ENCODE data around the gene XYLT2. TPM values are rescaled to one million over a fixed set of nuclear protein-coding genes. Genes with fewer than 3 reads are reported as not detected.
A peak's percentile ranks its signal among the peaks of the same experiment; 100 is the strongest.

Gene XYLT2
- total RNA-seq, 1 experiment from 2014 or later: 75.8 TPM

DNA sequence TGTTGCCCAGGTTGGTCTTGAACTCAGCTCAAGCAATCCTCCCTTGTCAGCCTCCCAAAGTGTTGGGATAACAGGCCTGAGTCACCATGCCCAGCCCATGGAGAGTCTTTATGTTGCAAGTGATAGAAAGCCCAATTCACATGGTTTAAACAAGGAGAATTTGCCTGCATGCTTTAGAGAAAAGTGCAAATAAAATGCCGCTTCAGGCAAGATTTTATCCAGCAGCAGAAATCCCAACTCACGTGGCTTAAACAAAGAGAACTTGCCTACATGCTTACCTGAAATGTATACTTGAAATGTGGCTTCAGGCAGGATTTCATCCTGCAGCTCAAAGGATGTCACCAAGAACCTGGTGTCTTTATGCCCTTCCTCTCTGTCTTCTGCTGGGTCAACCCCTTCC is 28.8 kb upstream of the XYLT2 start:
- POLR2A ChIA-PET: no interaction called here
- intact Hi-C loops (cut with micrococcal nuclease; ENCODE audit: unreplicated experiment): no loop called here

DNA sequence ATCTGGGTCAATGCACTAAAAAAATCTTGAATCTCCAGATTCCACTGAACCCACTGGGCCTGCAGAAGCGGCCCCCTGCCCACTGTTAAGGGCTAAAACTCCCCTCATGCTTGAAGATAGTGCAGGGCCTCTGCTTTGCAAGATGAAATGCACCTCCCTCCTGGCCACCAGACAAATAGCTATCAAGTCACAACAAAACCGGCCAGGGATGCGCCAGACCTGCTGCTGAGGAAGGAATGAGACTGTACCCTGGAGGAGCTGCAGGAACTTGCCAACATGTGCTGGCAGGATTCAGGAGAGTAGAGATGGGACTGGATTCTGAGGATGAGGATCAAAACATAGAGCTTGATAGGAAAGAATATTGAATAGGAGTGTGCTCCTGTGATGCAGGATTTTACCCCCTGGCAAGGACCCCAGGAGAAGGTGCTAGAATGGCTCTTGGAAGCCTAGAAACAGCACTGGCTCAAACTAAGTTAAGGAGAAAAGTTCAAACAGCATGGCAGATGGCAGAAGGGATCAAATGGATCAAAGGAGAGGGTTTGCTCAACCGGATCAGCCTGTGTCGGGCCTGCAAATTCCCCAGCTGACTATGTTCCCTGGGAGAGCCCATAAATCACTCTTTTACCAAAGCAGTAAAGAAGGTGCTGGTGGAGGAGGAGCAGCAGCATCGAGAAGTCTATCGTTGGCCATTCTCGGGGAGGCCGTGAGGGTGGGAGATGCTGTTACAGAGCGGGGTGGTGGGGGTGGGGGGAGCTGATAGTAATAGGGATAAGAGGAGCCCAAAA is 27.2 kb upstream of the XYLT2 start:
- no peaks in the 10 kb centered on the region for H3K9me3 Mint-ChIP-seq (ENCODE audit: unreplicated experiment)
- Histone ChIP-seq H3K4me3 (ENCODE audit: low read depth, low read length) (no peak overlapping the region), H3K9me3 (no peaks in the 10 kb centered on the region), H3K4me1 (peaks cover 17% of the 10 kb centered on the region), H3K36me3 (ENCODE audit: control insufficient read depth, insufficient read depth, low read length) (no peaks in the 10 kb centered on the region), H3K27me3 (replicated peaks; ENCODE audit: control insufficient read depth, insufficient read depth, low read length) (no peaks in the 10 kb centered on the region)
- peaks cover 4% of the 10 kb centered on the region for H3K27me3 Mint-ChIP-seq (ENCODE audit: insufficient read depth, unreplicated experiment)
- no peak overlapping the region for H3K27ac Mint-ChIP-seq (ENCODE audit: unreplicated experiment)
- CTCF ChIA-PET: interaction anchor here (0.6 to 1.2 kb wide), 5 partner anchors 32 to 163 kb away, joined by 3 to 5 read pairs (median 3); partner anchors contain the start of gene TMEM92
- intact Hi-C loops (cut with micrococcal nuclease; ENCODE audit: unreplicated experiment): no loop called here
- H3K4me1 Mint-ChIP-seq (ENCODE audit: low read depth, unreplicated experiment): no peaks in the 10 kb centered on the region
- H3K36me3 Mint-ChIP-seq (ENCODE audit: insufficient read depth, unreplicated experiment): no peaks in the 10 kb centered on the region
- POLR2A ChIA-PET: interaction anchor here (0.6 kb wide), 1 partner anchor 208 kb away, joined by 3 read pairs; no protein-coding TSS in a partner anchor
- TF ChIP-seq, protein P1, sequence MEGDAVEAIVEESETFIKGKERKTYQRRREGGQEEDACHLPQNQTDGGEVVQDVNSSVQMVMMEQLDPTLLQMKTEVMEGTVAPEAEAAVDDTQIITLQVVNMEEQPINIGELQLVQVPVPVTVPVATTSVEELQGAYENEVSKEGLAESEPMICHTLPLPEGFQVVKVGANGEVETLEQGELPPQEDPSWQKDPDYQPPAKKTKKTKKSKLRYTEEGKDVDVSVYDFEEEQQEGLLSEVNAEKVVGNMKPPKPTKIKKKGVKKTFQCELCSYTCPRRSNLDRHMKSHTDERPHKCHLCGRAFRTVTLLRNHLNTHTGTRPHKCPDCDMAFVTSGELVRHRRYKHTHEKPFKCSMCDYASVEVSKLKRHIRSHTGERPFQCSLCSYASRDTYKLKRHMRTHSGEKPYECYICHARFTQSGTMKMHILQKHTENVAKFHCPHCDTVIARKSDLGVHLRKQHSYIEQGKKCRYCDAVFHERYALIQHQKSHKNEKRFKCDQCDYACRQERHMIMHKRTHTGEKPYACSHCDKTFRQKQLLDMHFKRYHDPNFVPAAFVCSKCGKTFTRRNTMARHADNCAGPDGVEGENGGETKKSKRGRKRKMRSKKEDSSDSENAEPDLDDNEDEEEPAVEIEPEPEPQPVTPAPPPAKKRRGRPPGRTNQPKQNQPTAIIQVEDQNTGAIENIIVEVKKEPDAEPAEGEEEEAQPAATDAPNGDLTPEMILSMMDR (IDR thresholded peaks at IDR 0.05; ENCODE audit: insufficient read depth in 1 of 2, low read depth in 1 of 2, low read length in 1 of 2, severe bottlenecking in 1 of 2, unreplicated experiment in 1 of 2): no peak
- no peak overlapping the region for H3K4me3 Mint-ChIP-seq (ENCODE audit: unreplicated experiment)
- no TSS peak for BruUV-seq (replicated peaks)
- peak; percentile 71 to 75 for DNase-seq

More for the DNA sequence above, 28.8 kb upstream of the XYLT2 start:
- TF ChIP-seq, protein P1 (IDR thresholded peaks at IDR 0.05; ENCODE audit: insufficient read depth in 1 of 2, low read depth in 1 of 2, low read length in 1 of 2, severe bottlenecking in 1 of 2, unreplicated experiment in 1 of 2): no peak
- peaks cover 8% of the 10 kb centered on the region for H3K27me3 Mint-ChIP-seq (ENCODE audit: insufficient read depth, unreplicated experiment)
- no TSS peak for BruUV-seq (replicated peaks)
- peaks cover 17% of the 10 kb centered on the region for H3K4me1 ChIP-seq
- H3K4me1 Mint-ChIP-seq (ENCODE audit: low read depth, unreplicated experiment): no peaks in the 10 kb centered on the region
- H3K36me3 Mint-ChIP-seq (ENCODE audit: insufficient read depth, unreplicated experiment): no peaks in the 10 kb centered on the region
- H3K27me3 ChIP-seq (replicated peaks; ENCODE audit: control insufficient read depth, insufficient read depth, low read length): no peaks in the 10 kb centered on the region
- H3K4me3 ChIP-seq (ENCODE audit: low read depth, low read length): no peak overlapping the region
- H3K27ac Mint-ChIP-seq (ENCODE audit: unreplicated experiment): no peak overlapping the region
- H3K9me3 ChIP-seq: no peaks in the 10 kb centered on the region
- no peaks in the 10 kb centered on the region for H3K9me3 Mint-ChIP-seq (ENCODE audit: unreplicated experiment)
- no peak for DNase-seq
- no peaks in the 10 kb centered on the region for H3K36me3 ChIP-seq (ENCODE audit: control insufficient read depth, insufficient read depth, low read length)
- H3K4me3 Mint-ChIP-seq (ENCODE audit: unreplicated experiment): no peak overlapping the region
- CTCF ChIA-PET: interaction anchor here (0.6 to 1.6 kb wide), 3 partner anchors 19 to 628 kb away, joined by 4 read pairs; no protein-coding TSS in a partner anchor

DNA sequence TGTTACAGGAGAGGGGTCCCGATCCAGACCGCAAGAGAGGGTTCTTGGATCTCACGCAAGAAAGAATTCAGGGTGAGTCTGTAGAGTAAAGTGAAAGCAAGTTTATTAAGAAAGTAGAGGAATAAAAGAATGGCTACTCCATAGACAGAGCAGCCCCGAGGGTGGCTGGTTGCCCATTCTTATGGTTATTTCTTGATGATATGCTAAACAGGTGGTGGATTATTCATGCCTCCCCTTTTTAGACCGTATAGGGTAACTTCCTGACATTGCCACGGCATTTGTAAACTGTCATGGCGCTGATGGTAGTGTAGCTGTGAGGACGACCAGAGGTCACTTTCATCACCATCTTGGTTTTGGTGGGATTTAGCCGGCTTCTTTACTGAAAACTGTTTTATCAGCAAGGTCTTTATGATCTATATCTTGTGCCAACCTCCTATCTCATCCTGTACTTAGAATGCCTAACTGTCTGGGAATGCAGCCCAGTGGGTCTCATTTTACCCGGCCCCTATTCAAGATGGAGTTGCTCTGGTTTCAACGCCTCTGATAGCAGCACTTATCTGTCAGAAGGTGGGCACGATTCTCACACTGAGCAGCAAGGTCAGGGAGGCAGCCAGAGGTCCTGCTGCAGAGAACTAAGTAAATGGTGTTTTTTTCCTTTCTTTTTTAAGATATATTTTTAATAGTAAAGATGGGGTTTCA is 26.5 kb upstream of the XYLT2 start:
- no TSS peak for BruUV-seq (replicated peaks)
- no peaks in the 10 kb centered on the region for H3K27me3 ChIP-seq (replicated peaks; ENCODE audit: control insufficient read depth, insufficient read depth, low read length)
- H3K4me3 Mint-ChIP-seq (ENCODE audit: unreplicated experiment): no peak overlapping the region
- H3K4me1 Mint-ChIP-seq (ENCODE audit: low read depth, unreplicated experiment): no peaks in the 10 kb centered on the region
- POLR2A ChIA-PET: no interaction called here
- intact Hi-C loops (cut with micrococcal nuclease; ENCODE audit: unreplicated experiment): no loop called here
- H3K36me3 ChIP-seq (ENCODE audit: control insufficient read depth, insufficient read depth, low read length): no peaks in the 10 kb centered on the region
- H3K36me3 Mint-ChIP-seq (ENCODE audit: insufficient read depth, unreplicated experiment): no peaks in the 10 kb centered on the region
- H3K27me3 Mint-ChIP-seq (ENCODE audit: insufficient read depth, unreplicated experiment): no peaks in the 10 kb centered on the region
- no peak for DNase-seq
- no peak overlapping the region for H3K27ac Mint-ChIP-seq (ENCODE audit: unreplicated experiment)
- H3K9me3 Mint-ChIP-seq (ENCODE audit: unreplicated experiment): no peaks in the 10 kb centered on the region
- peaks cover 17% of the 10 kb centered on the region for H3K4me1 ChIP-seq
- CTCF ChIA-PET: interaction anchor here (1.2 kb wide), 1 partner anchor 45 kb away, joined by 5 read pairs; the partner anchor contains the start of gene TMEM92
- H3K9me3 ChIP-seq: no peaks in the 10 kb centered on the region
- no peak overlapping the region for H3K4me3 ChIP-seq (ENCODE audit: low read depth, low read length)
- TF ChIP-seq, protein P1 (IDR thresholded peaks at IDR 0.05; ENCODE audit: insufficient read depth in 1 of 2, low read depth in 1 of 2, low read length in 1 of 2, severe bottlenecking in 1 of 2, unreplicated experiment in 1 of 2): no peak

All from Caco-2 (cell line).